Liver (tissue), 9 donors: Measurements from ENCODE around the gene HPDL. TPM values are rescaled to one million over a fixed set of nuclear protein-coding genes. Genes with fewer than 3 reads are reported as not detected.

ENCODE experiments used
- DNase-seq: peaks from one replicate; pipeline ENCODE4 v3.0.0-alpha.2; 2017; ENCODE audit warnings: low spot score
- H3K27ac ChIP-seq, 2 donors: one replicate each; pipeline ENCODE4 v1.7.0; 2013; ENCODE audit warnings: inconsistent platforms in 2 of 2, low read length in 2 of 2, control low read depth in 1 of 2, low read depth in 1 of 2, mild to moderate bottlenecking in 1 of 2
- H3K27me3 ChIP-seq, 4 donors: one replicate each; pipeline versions ENCODE4 v1.6.1 to v1.7.0; 2013; ENCODE audit warnings: low read length in 3 of 4, inconsistent platforms in 1 of 4, mild to moderate bottlenecking in 1 of 4, moderate library complexity in 1 of 4; ENCODE audit not compliant: control insufficient read depth in 4 of 4, insufficient read depth in 4 of 4
- H3K36me3 ChIP-seq, 4 donors: one replicate each; pipeline versions ENCODE4 v1.6.1 to v1.7.0; 2013; ENCODE audit warnings: low read length in 3 of 4, mild to moderate bottlenecking in 3 of 4, low read depth in 1 of 4, moderate library complexity in 1 of 4; ENCODE audit not compliant: control insufficient read depth in 4 of 4, insufficient read depth in 3 of 4
- H3K4me1 ChIP-seq, 4 donors: one replicate each; pipeline versions ENCODE4 v1.6.1 to v1.7.0; 2013; ENCODE audit warnings: low read length in 3 of 4, mild to moderate bottlenecking in 3 of 4, moderate library complexity in 1 of 4; ENCODE audit not compliant: control insufficient read depth in 4 of 4, insufficient read depth in 4 of 4
- H3K4me3 ChIP-seq, 3 donors: one replicate each; pipeline versions ENCODE4 v1.6.1 to v1.7.0; 2013; ENCODE audit warnings: low read length in 3 of 3, control low read depth in 1 of 3, low read depth in 1 of 3, mild to moderate bottlenecking in 1 of 3
- H3K9ac ChIP-seq, 2 donors: one replicate each; pipeline ENCODE4 v1.7.0; 2013; ENCODE audit warnings: low read length in 2 of 2, mild to moderate bottlenecking in 2 of 2, moderate library complexity in 2 of 2, control low read depth in 1 of 2, low read depth in 1 of 2
- H3K9me3 ChIP-seq, 4 donors: one replicate each; pipeline versions ENCODE4 v1.6.1 to v1.7.0; 2013; ENCODE audit warnings: low read length in 3 of 4; ENCODE audit not compliant: control insufficient read depth in 4 of 4
- EGR1 ChIP-seq, 2 donors: IDR thresholded peaks; 2 replicates each; pipeline ENCODE4 v1.6.1; 2016 to 2018; ENCODE audit warnings: antibody characterized with exemption in 2 of 2, low read depth in 2 of 2
- FOXA1 ChIP-seq: IDR thresholded peaks from 2 replicates; pipeline ENCODE4 v1.6.1; 2016; ENCODE audit warnings: antibody characterized with exemption
- FOXA2 ChIP-seq: IDR thresholded peaks from 2 replicates; pipeline ENCODE4 v1.6.1; 2016; ENCODE audit warnings: antibody characterized with exemption
- GABPA ChIP-seq, 2 donors: IDR thresholded peaks in 1 of 2; conservative IDR thresholded peaks in 1 of 2; 2 replicates each; pipeline ENCODE4 v1.6.1; 2016; ENCODE audit warnings: antibody characterized with exemption in 2 of 2, mild to moderate bottlenecking in 1 of 2, moderate library complexity in 1 of 2
- HNF4A ChIP-seq, 2 donors: conservative IDR thresholded peaks; 2 replicates each; pipeline ENCODE4 v1.6.1; 2016; ENCODE audit warnings: antibody characterized with exemption in 2 of 2, mild to moderate bottlenecking in 2 of 2
- HNF4G ChIP-seq: IDR thresholded peaks from 2 replicates; pipeline ENCODE4 v1.6.1; 2016; ENCODE audit warnings: antibody characterized with exemption
- JUND ChIP-seq, 2 donors: IDR thresholded peaks; 2 replicates each; pipeline ENCODE4 v1.6.1; 2016; ENCODE audit warnings: antibody characterized with exemption in 2 of 2
- NR2F2 ChIP-seq: IDR thresholded peaks from 2 replicates; pipeline ENCODE4 v1.6.1; 2016; ENCODE audit warnings: antibody characterized with exemption
- RAD21 ChIP-seq, 2 donors: IDR thresholded peaks; 2 replicates each; pipeline ENCODE4 v1.6.1; 2016; ENCODE audit warnings: antibody characterized with exemption in 2 of 2, mild to moderate bottlenecking in 2 of 2
- RXRA ChIP-seq, 2 donors: IDR thresholded peaks; 2 replicates each; pipeline ENCODE4 v1.6.1; 2017 to 2018; ENCODE audit warnings: antibody characterized with exemption in 2 of 2, mild to moderate bottlenecking in 1 of 2
- SP1 ChIP-seq: IDR thresholded peaks from 2 replicates; pipeline ENCODE4 v1.6.1; 2018; ENCODE audit warnings: antibody characterized with exemption, mild to moderate bottlenecking
- TAF1 ChIP-seq: conservative IDR thresholded peaks from 2 replicates; pipeline ENCODE4 v1.6.1; 2016; ENCODE audit warnings: antibody characterized with exemption, mild to moderate bottlenecking
- WGBS: extraction: QIAGEN DNeasy Blood & Tissue Kit; methylation state at CpG from one replicate; pipeline ENCODE4 v1.1.7; 2013; 5-methylcytosine and 5-hydroxymethylcytosine counted together
- polyA plus RNA-seq, 2 donors: library from polyadenylated mRNA; stranded (reverse) in 1 of 2; unstranded in 1 of 2; fragments of 200-250 nt in 1 of 2; fragments of >200 nt in 1 of 2; fragmentation: Nextera tagmentation in 1 of 2; extraction: Ambion mirVana in 1 of 2; gene quantifications; one replicate each; pipeline versions ENCODE4 v1.2.1 to v1.2.3, GENCODE V29; 2013 to 2015
- total RNA-seq, 2 donors: library from RNA; depleted of rRNA; stranded (reverse); fragments of >200 nt; gene quantifications; one replicate each; pipeline ENCODE4 v1.2.3, GENCODE V29; 2014
- TF ChIP-seq, protein P1 (sequence below): fragments of 150-350 bp; IDR thresholded peaks from 2 replicates; pipeline ENCODE4 v1.5.1; 2017; ENCODE audit warnings: improper control_type of control experiment, low read depth, low read length; ENCODE audit not compliant: missing input control
- TF ChIP-seq, protein P2 (sequence below): IDR thresholded peaks from 2 replicates; pipeline ENCODE4 v1.6.1; 2016; ENCODE audit warnings: antibody characterized with exemption
- TF ChIP-seq, protein P3 (sequence below): IDR thresholded peaks from 2 replicates; pipeline ENCODE4 v1.6.1; 2016; ENCODE audit warnings: antibody characterized with exemption
- TF ChIP-seq, protein P4 (sequence below): IDR thresholded peaks from 2 replicates; pipeline ENCODE4 v1.6.1; 2016; ENCODE audit warnings: antibody characterized with exemption
- donor health status: healthy.
- donor health status: healthy.
- donor health status: healthy.
- donor health status: healthy.
- donor health status: healthy.

Gene HPDL
- total and polyA plus RNA-seq, 4 donors = 0.09 to 5.2 (median 0.15) TPM; not detected in 1

DNA sequence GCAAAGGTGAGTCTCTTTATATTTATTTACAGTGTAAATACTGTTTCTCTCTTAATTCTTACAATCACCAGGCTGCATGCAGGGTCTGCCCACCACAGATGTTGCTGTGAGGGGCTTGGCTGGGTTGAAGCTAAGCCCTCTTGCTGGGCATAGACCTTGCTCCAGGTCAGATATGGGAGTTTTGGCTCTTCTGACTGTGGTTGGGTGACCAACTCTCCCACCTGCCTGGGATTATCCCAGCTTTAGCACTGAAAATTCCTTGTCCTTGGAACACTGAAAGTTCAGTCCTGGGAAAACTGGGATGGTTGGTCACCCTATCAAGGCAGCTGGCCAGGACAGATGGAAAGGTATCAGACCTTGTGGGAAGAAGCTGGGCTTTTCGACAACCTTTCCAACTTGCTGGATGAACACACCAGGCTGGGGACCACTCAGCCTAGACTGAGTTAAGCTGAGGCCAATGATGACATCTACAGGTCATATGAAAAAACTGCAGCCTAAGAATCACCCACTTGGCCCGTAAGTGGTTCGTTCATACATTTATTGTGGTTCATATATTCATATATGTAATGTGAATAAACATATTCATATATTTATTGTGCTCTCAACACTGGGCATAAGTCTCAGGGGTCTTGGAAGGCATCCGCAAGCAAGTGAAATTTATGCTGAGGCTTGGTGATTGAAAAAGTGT is 26.6 kb upstream of the HPDL start:
- H3K4me3 ChIP-seq = no peak overlapping the region
- no peak for TF ChIP-seq EGR1 (IDR thresholded peaks at IDR 0.05; ENCODE audit: low read depth in 2 of 2)
- TF ChIP-seq, protein P1, sequence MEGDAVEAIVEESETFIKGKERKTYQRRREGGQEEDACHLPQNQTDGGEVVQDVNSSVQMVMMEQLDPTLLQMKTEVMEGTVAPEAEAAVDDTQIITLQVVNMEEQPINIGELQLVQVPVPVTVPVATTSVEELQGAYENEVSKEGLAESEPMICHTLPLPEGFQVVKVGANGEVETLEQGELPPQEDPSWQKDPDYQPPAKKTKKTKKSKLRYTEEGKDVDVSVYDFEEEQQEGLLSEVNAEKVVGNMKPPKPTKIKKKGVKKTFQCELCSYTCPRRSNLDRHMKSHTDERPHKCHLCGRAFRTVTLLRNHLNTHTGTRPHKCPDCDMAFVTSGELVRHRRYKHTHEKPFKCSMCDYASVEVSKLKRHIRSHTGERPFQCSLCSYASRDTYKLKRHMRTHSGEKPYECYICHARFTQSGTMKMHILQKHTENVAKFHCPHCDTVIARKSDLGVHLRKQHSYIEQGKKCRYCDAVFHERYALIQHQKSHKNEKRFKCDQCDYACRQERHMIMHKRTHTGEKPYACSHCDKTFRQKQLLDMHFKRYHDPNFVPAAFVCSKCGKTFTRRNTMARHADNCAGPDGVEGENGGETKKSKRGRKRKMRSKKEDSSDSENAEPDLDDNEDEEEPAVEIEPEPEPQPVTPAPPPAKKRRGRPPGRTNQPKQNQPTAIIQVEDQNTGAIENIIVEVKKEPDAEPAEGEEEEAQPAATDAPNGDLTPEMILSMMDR = peak; percentile 72
- peak; percentile 93 to 95 for TF ChIP-seq RAD21 (IDR thresholded peaks at IDR 0.05)
- no peak for TF ChIP-seq HNF4G
- TF ChIP-seq NR2F2 = peak; percentile 11
- H3K9me3 ChIP-seq = no peaks in the 10 kb centered on the region
- no peak overlapping the region for H3K9ac ChIP-seq
- no peak overlapping the region for H3K27ac ChIP-seq
- H3K27me3 ChIP-seq = no peaks in the 10 kb centered on the region
- peaks cover 3 to 20% (median 11%) of the 10 kb centered on the region in 4 donors for H3K4me1 ChIP-seq
- no peak for DNase-seq
- H3K36me3 ChIP-seq = no peaks in the 10 kb centered on the region
- 15% methylated on average over 4 of the region's 4 CpGs for WGBS

DNA sequence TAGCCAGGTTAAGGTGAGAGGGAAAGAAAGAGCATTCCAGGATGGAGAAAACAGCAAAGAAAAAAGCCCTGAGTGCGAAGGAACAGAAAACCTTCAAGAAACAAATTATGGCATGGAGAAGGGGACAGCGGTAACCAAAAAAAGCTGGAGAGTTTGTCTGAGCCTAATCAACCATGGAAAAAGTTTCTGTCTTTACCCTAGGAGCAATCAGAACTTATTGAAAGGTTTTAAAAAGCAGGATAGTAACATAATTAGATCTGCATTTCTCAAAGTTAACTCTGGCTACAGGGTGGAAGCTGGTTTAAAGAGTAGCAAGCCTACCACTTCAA is 26.1 kb upstream of the HPDL start:
- Histone ChIP-seq H3K27ac (no peak overlapping the region), H3K9ac (no peak overlapping the region), H3K27me3 (no peaks in the 10 kb centered on the region), H3K4me3 (no peak overlapping the region), H3K4me1 (peaks cover 3 to 22% (median 12%) of the 10 kb centered on the region in 4 donors), H3K36me3 (no peaks in the 10 kb centered on the region), H3K9me3 (no peaks in the 10 kb centered on the region)
- WGBS = 62% methylated on average over 2 of the region's 2 CpGs
- DNase-seq = no peak
- TF ChIP-seq, protein P1 = no peak
- peak; percentile 7 for TF ChIP-seq NR2F2
- TF ChIP-seq JUND (IDR thresholded peaks at IDR 0.05) = no peak
- TF ChIP-seq FOXA1 = no peak
- TF ChIP-seq HNF4A (conservative IDR thresholded peaks at IDR 0.05) = no peak
- TF ChIP-seq SP1 = no peak

DNA sequence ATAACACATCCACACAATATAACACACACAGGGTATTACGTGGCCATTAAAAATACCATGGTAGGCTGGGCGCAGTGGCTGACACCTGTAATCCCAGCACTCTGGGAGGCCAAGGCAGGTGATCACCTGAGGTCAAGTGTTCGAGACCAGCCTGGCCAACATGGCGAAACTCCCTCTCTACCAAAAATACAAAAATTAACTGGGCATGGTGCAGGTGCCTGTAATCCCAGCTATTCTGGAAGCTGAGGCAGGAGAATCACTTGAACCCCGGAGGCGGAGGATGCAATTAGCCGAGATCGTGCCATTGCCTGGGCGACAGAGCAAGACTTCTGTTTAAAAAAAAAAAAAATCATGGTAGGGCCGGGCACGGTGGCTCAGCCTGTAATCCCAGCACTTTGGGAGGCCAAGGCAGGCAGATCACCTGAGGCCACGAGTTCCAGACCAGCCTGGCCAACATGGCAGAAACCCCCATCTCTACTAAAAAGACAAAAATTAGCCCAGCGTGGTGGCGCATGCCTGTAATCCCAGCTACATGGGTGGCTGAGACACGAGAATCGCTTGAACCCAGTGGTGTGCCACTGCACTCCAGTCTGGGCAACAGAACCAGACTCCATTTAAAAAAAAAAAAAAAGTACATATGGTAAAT is 24.1 kb upstream of the HPDL start:
- WGBS = 92% methylated on average over 16 of the region's 16 CpGs
- Histone ChIP-seq H3K27ac (peak overlapping the region in 1 of 2 donors; percentile 49), H3K36me3 (no peaks in the 10 kb centered on the region), H3K4me3 (peak overlapping the region in 2 of 3 donors; percentile 61 to 65), H3K4me1 (peaks cover 3 to 22% (median 12%) of the 10 kb centered on the region in 4 donors), H3K9ac (peak overlapping the region in 1 of 2 donors; percentile 66), H3K27me3 (no peaks in the 10 kb centered on the region), H3K9me3 (no peaks in the 10 kb centered on the region)
- no peak for DNase-seq
- TF ChIP-seq HNF4A (conservative IDR thresholded peaks at IDR 0.05) = no peak
- TF ChIP-seq GABPA (IDR thresholded peaks at IDR 0.05 in 1 of 2, conservative IDR thresholded peaks at IDR 0.05 in 1 of 2) = no peak
- no peak for TF ChIP-seq EGR1 (IDR thresholded peaks at IDR 0.05; ENCODE audit: low read depth in 2 of 2)
- no peak for TF ChIP-seq NR2F2
- no peak for TF ChIP-seq SP1
- TF ChIP-seq HNF4G = no peak
- TF ChIP-seq FOXA1 = no peak
- no peak for TF ChIP-seq JUND (IDR thresholded peaks at IDR 0.05)
- TF ChIP-seq, protein P2, sequence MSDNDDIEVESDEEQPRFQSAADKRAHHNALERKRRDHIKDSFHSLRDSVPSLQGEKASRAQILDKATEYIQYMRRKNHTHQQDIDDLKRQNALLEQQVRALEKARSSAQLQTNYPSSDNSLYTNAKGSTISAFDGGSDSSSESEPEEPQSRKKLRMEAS = no peak
- TF ChIP-seq RXRA (IDR thresholded peaks at IDR 0.05) = no peak
- TF ChIP-seq, protein P3, sequence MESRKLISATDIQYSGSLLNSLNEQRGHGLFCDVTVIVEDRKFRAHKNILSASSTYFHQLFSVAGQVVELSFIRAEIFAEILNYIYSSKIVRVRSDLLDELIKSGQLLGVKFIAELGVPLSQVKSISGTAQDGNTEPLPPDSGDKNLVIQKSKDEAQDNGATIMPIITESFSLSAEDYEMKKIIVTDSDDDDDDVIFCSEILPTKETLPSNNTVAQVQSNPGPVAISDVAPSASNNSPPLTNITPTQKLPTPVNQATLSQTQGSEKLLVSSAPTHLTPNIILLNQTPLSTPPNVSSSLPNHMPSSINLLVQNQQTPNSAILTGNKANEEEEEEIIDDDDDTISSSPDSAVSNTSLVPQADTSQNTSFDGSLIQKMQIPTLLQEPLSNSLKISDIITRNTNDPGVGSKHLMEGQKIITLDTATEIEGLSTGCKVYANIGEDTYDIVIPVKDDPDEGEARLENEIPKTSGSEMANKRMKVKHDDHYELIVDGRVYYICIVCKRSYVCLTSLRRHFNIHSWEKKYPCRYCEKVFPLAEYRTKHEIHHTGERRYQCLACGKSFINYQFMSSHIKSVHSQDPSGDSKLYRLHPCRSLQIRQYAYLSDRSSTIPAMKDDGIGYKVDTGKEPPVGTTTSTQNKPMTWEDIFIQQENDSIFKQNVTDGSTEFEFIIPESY = no peak
- TF ChIP-seq RAD21 (IDR thresholded peaks at IDR 0.05) = no peak
- no peak for TF ChIP-seq TAF1
- no peak for TF ChIP-seq FOXA2
- TF ChIP-seq, protein P4, sequence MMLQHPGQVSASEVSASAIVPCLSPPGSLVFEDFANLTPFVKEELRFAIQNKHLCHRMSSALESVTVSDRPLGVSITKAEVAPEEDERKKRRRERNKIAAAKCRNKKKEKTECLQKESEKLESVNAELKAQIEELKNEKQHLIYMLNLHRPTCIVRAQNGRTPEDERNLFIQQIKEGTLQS = no peak
